GM13976 (cell line): Measurements from ENCODE around the gene PNPO.

Experiments
- DNase-seq: peaks from one replicate; pipeline ENCODE4 v3.0.0; 2012; ENCODE audit warnings: low spot score
- in situ Hi-C: fragments of 300-500 bp; cut with MboI; formaldehyde crosslinking; loops from one replicate; pipeline ENCODE4 v1.12.0; 2022; ENCODE audit warnings: low sequenced_read_pairs, mixed read lengths, inconsistent platforms; ENCODE audit not compliant: unreplicated experiment
- TF ChIP-seq, protein P1 (sequence below): IDR thresholded peaks from 2 replicates; pipeline ENCODE4 v1.5.1; 2012; ENCODE audit warnings: borderline replicate concordance, mild to moderate bottlenecking; ENCODE audit not compliant: insufficient read depth; ENCODE audit errors: extremely low read depth, missing control alignments, control extremely low read depth

PNPO gene

DNA sequence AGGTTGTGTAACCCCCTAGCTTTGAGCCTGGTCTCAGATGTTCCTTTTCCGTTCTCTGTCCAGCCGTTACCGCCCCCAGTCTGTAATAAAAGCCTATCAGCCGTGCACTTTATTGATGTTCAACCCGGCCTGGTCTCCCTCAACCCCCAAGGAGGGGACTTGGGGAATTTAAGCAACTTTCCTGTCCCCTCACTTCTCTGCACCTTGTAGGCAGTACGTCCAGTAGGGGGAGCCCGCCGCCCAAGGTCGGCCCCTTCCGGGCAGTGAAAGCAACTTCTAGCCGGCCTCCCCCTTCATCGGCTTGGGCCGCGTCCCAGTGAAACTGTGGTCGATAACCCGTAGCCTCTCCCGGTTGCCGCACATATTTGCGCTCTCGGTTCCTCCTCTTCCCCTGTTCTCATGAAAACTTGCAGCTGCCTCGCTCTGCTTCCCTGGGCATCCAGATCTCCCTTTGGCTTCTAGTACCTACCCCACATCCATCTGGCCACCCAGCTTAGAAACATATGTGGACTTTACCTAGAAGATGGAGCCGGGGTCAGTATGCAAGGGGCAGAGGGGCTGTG lies 7.9 kb downstream of the PNPO start:
- in situ Hi-C loops = no loop called here
- TF ChIP-seq, protein P1, sequence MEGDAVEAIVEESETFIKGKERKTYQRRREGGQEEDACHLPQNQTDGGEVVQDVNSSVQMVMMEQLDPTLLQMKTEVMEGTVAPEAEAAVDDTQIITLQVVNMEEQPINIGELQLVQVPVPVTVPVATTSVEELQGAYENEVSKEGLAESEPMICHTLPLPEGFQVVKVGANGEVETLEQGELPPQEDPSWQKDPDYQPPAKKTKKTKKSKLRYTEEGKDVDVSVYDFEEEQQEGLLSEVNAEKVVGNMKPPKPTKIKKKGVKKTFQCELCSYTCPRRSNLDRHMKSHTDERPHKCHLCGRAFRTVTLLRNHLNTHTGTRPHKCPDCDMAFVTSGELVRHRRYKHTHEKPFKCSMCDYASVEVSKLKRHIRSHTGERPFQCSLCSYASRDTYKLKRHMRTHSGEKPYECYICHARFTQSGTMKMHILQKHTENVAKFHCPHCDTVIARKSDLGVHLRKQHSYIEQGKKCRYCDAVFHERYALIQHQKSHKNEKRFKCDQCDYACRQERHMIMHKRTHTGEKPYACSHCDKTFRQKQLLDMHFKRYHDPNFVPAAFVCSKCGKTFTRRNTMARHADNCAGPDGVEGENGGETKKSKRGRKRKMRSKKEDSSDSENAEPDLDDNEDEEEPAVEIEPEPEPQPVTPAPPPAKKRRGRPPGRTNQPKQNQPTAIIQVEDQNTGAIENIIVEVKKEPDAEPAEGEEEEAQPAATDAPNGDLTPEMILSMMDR = peak; percentile 85
- peak; percentile 81 for DNase-seq

DNA sequence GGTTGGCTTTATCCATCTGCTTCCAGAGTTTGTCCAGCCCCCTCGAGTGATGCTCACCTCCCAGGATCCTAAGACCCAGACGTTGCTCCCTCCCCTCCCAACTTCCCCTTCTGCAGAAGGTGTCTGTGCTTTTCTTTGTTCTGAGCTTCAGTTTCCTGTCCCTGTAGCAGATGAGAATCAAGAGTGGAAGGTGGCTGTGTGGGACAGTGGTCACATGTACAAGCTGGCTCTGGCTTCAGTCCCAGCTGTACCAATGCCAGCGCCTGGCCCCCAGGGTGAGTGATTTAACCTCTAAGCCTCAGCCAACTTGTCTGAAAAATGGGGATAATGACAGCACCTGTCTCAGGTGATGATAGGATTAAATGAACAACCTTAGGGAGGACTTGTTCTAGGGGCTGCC lies 8.6 kb downstream of the PNPO start:
- DNase-seq = no peak
- in situ Hi-C loops = no loop called here
- TF ChIP-seq, protein P1 = no peak

DNA sequence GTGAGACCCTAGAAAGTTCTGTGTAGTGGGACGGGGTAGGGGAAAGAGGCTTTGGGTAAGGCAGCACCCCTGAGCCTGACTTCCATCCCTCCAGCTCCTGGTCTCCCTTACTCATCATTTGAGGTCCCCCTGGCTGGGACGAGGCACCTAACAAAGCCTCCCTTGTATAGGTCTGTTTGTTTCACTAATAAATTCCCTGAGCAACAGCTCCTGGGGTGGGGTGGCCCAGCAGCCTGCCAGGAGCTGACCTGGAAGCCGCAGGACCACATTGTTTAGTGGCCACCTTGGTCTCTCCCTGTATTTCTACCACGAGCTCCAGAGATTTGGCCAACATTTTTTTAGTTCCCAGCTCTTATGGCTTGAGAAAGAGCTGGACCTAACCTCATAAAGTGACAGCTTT lies 9.1 kb downstream of the PNPO start:
- DNase-seq = no peak
- TF ChIP-seq, protein P1 = no peak

DNA sequence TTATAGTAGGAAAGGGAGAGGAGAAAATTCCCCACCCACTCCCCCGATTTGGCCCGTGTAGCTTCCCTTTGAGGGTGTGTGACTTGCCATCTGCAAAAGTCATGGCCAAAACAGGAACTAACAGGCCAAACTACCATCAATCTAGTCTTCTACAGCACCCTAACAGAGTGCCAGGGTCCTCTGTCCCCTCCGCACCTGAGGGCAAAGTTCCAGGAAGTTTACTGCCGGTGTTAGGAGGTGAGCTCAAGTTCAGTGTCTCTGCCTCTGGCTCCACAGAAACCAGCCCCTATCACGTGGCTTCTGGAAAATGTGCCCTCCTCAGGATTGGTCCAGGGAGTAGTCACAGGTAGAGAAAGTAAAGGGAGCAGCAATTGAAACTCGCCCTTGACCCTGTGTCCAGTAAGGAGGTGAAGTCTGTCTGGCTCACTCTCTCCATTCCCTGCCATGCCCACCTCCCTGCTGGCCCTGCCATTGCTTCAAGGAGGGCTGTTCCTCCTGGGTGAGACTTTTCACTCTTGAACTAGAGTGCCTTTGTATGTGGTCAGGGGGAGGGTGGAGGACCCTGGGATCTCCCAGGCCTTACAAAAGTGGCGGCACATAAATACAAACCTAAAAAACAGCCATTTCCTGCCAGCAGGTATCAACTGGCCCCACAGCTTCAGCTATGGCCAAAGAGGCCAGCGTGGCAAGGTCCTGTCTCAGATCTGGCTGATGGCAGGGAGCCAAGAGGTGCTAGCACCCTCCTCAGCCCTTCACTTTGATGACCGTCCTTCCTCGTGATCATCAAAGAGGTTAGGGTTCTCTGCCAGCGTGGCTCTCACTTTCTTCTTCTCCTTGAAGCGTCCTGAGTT lies 11.0 kb downstream of the PNPO start:
- no peak for DNase-seq
- TF ChIP-seq, protein P1 = no peak
- in situ Hi-C loops = no loop called here

More for the DNA sequence above, 9.1 kb downstream of the PNPO start:
- in situ Hi-C loops = no loop called here

DNA sequence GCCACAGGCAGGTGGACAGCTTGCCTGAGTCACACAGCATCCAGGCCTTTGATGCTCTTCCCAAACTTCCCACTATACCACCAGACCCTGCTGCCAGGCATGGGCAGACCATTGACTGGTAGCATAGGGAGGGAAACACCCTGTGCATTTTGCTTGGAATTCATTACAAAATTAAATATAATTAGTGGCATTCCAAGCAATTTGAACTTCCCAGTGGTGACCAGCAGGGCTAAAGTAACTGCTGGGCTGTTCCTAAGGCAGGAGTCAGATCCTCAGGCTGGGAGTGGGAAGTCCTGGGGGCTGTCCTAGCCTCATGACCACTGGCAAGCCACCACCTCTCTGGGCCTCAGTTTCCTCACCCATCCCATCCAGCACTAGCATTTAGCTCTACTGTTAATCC lies 12.5 kb downstream of the PNPO start:
- TF ChIP-seq, protein P1 = no peak
- DNase-seq = no peak
- in situ Hi-C loops = no loop called here

DNA sequence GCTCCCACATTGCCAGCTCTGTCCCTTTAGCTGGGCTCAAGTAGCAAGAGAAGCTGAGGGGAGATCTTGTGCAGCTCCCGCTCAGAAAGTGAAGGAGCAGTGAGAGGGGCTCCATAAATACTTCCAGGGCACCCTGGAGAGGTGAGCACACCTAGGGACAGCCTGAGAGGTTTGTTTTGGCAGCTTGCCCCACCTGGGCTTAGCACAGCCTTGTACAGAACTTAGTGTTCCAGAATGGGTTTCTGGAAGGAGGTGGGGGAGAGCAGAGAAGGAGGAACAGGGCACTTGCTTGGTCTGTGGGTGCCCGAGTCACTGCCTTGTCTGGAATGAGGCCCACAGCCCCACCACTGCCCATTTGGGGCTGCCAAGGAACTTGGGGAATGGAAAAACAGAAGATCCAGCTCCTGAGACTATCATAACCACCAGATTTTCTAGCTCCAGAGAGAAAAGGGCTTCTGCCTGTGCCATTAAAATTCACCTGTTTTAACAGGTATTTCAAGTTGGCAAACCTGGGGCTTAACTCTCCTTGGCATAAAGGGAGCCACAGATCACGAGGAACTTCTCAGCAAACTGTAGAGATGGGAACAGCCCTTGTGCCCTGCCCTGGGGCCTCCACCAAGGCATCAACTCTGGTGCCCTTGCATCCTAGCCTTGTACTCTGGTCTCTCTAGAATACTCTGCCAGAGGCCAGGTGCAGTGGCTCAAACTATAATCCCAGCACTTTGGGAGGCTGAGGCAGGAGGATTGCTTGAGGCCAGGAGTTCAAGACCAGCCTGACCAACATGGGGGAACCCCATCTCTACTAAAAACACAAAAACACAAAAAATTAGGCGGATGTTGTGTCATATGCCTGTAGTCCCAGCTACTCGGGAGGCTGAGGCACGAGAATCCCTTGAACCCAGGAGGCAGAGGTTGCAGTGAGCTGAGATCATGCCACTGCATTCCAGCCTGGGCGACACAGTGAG lies 14.4 kb downstream of the PNPO start:
- in situ Hi-C loops = no loop called here
- TF ChIP-seq, protein P1 = no peak
- DNase-seq = no peak
